GM19238 (cell line): ENCODE measurements around the gene BROX.
"Not testable (repeated sequence)": the region's sequence is repeated elsewhere in the genome, so short reads cannot be mapped to it uniquely, and the experiment has no call there.

Experiments used
- DNase-seq: peaks from one replicate; pipeline ENCODE4 v3.0.0; 2011; ENCODE audit warnings: low spot score; ENCODE audit not compliant: insufficient read length

BROX gene

GRCh38 chr1:222730866-222731265, 18.5 kb downstream of the BROX start:
- no peak for DNase-seq

- peak; percentile 11 for DNase-seq
Measured at GRCh38 chr1:222732216-222733159, 20.1 kb downstream of the BROX start.

- no peak for DNase-seq
Measured at GRCh38 chr1:222734740-222735139, 22.4 kb downstream of the BROX start.

- no peak for DNase-seq
Measured at GRCh38 chr1:222736470-222736869, 24.1 kb downstream of the BROX start.

GRCh38 chr1:222736972-222737371, 24.6 kb downstream of the BROX start, which contains the start of gene FAM177B:
TSS of gene FAM177B (plus strand) at chr1:222737202. CDS start at chr1:222746546, 9,344 bp downstream.
- DNase-seq, result no peak

- no peak for DNase-seq
Measured at GRCh38 chr1:222739465-222739864, 27.1 kb downstream of the BROX start.

GRCh38 chr1:222739929-222740328, 27.6 kb downstream of the BROX start:
- DNase-seq, result no peak

- DNase-seq, result not testable (repeated sequence)
Measured at GRCh38 chr1:222741630-222742457, 29.5 kb downstream of the BROX start.

GRCh38 chr1:222749927-222750326, 37.6 kb downstream of the BROX start:
- DNase-seq, result no peak

GRCh38 chr1:222750651-222751050, 38.3 kb downstream of the BROX start:
- no peak for DNase-seq

- DNase-seq, result no peak
Measured at GRCh38 chr1:222751255-222751654, 38.9 kb downstream of the BROX start.

- no peak for DNase-seq
Measured at GRCh38 chr1:222754366-222755139, 42.2 kb downstream of the BROX start.

GRCh38 chr1:222757646-222758268, 45.4 kb downstream of the BROX start:
- DNase-seq, result no peak

GRCh38 chr1:222759451-222760035, 47.2 kb downstream of the BROX start:
- no peak for DNase-seq

- no peak for DNase-seq
Measured at GRCh38 chr1:222761083-222761482, 48.7 kb downstream of the BROX start.

GRCh38 chr1:222762178-222762577, 49.8 kb downstream of the BROX start:
- DNase-seq, result not testable (repeated sequence)

- no peak for DNase-seq
Measured at GRCh38 chr1:222767152-222767571, 54.8 kb downstream of the BROX start.

- no peak for DNase-seq
Measured at GRCh38 chr1:222768592-222768991, 56.2 kb downstream of the BROX start.

- no peak for DNase-seq
Measured at GRCh38 chr1:222769181-222769580, 56.8 kb downstream of the BROX start.

GRCh38 chr1:222769971-222770620, 57.7 kb downstream of the BROX start:
- DNase-seq, result no peak
